Measurements from ENCODE around the gene MOB3A.
A peak's percentile ranks its signal among the peaks of the same experiment; 100 is the strongest.

Gene MOB3A

DNA sequence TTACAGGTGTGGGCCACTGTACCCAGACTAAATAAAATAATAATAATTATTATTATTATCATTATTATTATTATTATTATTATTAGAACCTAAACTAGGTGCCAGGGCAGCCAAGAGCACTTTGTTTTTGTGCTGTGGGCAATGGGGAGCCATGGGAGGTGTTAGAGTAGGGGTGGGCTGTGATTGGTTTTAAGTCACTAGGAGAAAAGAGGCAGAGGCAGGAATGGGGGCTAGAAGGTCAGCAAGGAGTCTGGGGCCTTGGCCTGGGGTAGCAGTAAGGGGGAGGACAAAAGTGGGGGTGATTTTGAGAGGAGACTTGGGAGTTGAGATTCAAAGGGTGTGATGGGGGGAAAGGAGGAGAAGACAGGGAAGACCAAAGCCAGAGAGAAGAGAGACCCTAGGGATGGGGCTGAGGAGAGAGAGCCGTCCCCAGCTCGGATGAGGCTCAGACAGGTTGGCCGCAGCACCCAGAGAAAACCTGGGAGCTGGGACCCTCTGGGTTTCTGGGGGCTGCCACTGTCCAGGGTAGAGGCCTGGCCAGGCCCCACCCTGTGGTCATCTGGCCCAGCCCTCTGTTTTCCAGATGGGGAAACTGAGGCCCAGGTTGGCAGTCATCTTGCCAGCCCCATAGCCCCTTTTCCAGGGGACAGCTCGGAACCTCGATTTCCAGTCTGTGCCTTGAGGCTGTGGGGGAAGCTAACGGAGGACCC lies 62.9 kb downstream of the MOB3A start:
- TF ChIP-seq, protein P1, sequence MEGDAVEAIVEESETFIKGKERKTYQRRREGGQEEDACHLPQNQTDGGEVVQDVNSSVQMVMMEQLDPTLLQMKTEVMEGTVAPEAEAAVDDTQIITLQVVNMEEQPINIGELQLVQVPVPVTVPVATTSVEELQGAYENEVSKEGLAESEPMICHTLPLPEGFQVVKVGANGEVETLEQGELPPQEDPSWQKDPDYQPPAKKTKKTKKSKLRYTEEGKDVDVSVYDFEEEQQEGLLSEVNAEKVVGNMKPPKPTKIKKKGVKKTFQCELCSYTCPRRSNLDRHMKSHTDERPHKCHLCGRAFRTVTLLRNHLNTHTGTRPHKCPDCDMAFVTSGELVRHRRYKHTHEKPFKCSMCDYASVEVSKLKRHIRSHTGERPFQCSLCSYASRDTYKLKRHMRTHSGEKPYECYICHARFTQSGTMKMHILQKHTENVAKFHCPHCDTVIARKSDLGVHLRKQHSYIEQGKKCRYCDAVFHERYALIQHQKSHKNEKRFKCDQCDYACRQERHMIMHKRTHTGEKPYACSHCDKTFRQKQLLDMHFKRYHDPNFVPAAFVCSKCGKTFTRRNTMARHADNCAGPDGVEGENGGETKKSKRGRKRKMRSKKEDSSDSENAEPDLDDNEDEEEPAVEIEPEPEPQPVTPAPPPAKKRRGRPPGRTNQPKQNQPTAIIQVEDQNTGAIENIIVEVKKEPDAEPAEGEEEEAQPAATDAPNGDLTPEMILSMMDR (IDR thresholded peaks at IDR 0.05) = no peak
- DNase-seq (ENCODE audit: low spot score) = no peak
- Histone ChIP-seq H3K27ac (peak overlapping the region; percentile 89 to 94), H3K4me3 (no peak overlapping the region)

- TF ChIP-seq, protein P1 (IDR thresholded peaks at IDR 0.05) = no peak
- Histone ChIP-seq H3K27ac (peak overlapping the region; percentile 89 to 94), H3K4me3 (peak overlapping the region; percentile 52)
- peak; percentile 99 for DNase-seq (ENCODE audit: low spot score)
Observed at GRCh38 chr19:2032296-2032941, 63.7 kb downstream of the MOB3A start.

DNA sequence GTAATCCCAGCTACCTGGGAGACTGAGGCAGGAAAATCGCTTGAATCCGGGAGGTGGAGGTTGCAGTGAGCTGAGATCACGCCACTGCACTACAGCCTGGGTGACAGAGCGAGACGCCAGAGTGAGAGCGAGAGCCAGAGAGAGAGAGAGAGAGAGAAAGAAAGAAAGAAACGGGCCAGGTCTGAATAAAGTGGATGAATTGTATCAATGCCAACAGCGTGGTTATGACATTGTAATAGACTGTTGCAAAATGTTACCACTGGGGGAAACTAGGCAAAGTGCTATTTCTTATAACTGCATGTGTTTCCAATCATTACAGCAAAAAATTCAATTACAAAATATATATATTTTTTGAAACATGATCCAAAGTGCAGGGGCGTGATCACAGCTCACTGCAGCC lies 68.8 kb downstream of the MOB3A start:
- no peak for DNase-seq (ENCODE audit: low spot score)
- peak overlapping the region in 1 of 2 donors; percentile 68 for H3K27ac ChIP-seq
- TF ChIP-seq, protein P1 (IDR thresholded peaks at IDR 0.05) = no peak
- no peak overlapping the region for H3K4me3 ChIP-seq

GRCh38 chr19:2026770-2027169 lies 69.4 kb downstream of the MOB3A start:
- TF ChIP-seq, protein P1 (IDR thresholded peaks at IDR 0.05) = no peak
- Histone ChIP-seq H3K4me3 (no peak overlapping the region), H3K27ac (peak overlapping the region in 1 of 2 donors; percentile 68)
- no peak for DNase-seq (ENCODE audit: low spot score)

DNA sequence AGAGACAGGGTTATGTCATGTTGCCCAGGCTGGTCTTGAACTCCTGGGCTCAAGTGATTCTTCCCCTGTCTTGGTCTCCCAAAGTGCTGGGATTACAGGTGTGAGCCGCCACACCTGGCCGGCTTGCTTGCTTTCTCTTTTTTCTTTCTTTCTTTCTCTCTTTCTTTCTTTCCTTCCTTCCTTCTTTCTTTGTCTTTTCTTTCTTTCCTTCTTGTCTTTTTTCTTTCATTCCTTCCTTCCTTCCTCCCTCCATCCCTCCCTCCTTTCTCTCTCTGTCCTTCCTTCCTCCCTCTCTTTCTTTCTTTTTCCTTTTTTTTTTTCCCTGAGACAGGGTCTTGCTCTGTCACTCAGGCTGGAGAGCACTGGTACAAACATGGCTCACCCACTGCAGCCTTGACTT lies 73.8 kb downstream of the MOB3A start:
- no peak for DNase-seq (ENCODE audit: low spot score)
- TF ChIP-seq, protein P1 (IDR thresholded peaks at IDR 0.05) = no peak

GRCh38 chr19:2021453-2022140 lies 74.5 kb downstream of the MOB3A start:
- Histone ChIP-seq H3K27ac (no peak overlapping the region), H3K4me3 (no peak overlapping the region)
- DNase-seq (ENCODE audit: low spot score) = no peak
- TF ChIP-seq, protein P1 (IDR thresholded peaks at IDR 0.05) = no peak

More for the DNA sequence above, 73.8 kb downstream of the MOB3A start:
- Histone ChIP-seq H3K4me3 (no peak overlapping the region), H3K27ac (no peak overlapping the region)
